GM13977 (cell line): ENCODE measurements around the gene GTPBP4.

Source experiments
- DNase-seq: peaks from one replicate; pipeline ENCODE4 v3.0.0; 2012; ENCODE audit warnings: low spot score
- in situ Hi-C: fragments of 300-500 bp; cut with MboI; formaldehyde crosslinking; loops from one replicate; pipeline ENCODE4 v1.12.0; 2022; ENCODE audit warnings: low sequenced_read_pairs, low pct_unique_long_range_greater_than_20kb, mixed read lengths, inconsistent platforms; ENCODE audit not compliant: unreplicated experiment
- TF ChIP-seq, protein P1 (sequence below): IDR thresholded peaks from 2 replicates; pipeline ENCODE4 v1.5.1; 2012; ENCODE audit warnings: mild to moderate bottlenecking, control low read depth; ENCODE audit not compliant: insufficient read depth; ENCODE audit errors: extremely low read depth, missing control alignments

GTPBP4 gene

DNA sequence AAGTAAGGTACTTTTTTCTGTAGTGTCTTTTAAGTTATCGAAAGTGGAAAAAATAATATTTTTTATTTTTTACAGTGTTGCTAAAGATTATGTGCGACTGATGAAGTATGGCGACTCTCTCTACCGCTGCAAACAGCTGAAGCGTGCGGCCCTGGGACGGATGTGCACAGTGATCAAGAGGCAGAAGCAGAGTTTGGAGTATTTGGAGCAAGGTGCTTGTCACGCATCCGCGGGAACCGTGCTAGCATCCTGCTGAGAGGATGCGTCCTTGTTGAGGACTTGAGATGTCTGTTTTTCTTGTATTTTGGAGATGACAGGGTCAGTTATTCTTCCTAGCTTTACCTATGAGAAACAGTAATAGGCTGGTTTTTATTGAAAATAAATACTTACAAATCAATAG lies 7.8 kb downstream of the GTPBP4 start:
- in situ Hi-C loops = no loop called here
- DNase-seq = no peak
- TF ChIP-seq, protein P1, sequence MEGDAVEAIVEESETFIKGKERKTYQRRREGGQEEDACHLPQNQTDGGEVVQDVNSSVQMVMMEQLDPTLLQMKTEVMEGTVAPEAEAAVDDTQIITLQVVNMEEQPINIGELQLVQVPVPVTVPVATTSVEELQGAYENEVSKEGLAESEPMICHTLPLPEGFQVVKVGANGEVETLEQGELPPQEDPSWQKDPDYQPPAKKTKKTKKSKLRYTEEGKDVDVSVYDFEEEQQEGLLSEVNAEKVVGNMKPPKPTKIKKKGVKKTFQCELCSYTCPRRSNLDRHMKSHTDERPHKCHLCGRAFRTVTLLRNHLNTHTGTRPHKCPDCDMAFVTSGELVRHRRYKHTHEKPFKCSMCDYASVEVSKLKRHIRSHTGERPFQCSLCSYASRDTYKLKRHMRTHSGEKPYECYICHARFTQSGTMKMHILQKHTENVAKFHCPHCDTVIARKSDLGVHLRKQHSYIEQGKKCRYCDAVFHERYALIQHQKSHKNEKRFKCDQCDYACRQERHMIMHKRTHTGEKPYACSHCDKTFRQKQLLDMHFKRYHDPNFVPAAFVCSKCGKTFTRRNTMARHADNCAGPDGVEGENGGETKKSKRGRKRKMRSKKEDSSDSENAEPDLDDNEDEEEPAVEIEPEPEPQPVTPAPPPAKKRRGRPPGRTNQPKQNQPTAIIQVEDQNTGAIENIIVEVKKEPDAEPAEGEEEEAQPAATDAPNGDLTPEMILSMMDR = no peak

DNA sequence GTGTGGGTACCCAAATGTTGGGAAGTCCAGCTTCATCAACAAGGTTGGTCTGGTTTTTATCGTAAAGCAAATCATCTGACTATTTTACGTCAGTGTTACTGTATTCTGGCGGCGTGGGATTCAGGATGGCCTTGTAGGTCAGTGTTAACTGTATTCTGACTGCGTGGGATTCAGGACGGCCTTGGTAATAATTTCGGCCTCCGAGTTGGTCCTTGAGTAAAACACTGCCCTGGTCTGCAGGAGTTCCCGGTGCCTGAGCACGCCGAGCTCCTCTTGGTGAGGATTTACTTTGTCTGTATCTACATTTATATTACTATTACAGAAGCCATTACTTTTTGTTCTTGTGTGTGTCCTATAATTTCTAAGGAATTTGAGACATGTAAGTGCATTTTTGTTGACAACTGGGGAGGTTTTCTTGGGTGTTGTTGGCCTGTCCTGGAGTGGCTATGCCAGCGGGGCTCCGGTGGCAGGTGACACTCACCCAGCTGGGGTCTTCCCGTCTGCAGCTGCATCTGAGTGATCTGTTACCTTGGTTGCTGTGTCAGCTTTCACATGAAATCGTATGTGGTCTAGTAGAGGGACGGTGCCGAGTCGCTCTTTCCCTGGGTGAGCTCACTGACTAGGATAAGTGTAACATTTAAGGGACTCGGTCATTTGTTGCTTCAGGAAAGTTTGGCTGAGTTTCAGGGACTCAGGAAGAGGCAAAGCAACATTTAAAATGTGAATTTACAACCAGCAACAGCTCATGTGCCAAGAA lies 9.2 kb downstream of the GTPBP4 start:
- TF ChIP-seq, protein P1 = no peak
- DNase-seq = no peak
- in situ Hi-C loops = no loop called here

GRCh38 chr10:1002425-1003006 lies 14.3 kb downstream of the GTPBP4 start:
- TF ChIP-seq, protein P1 = no peak
- in situ Hi-C loops = no loop called here
- DNase-seq = no peak

DNA sequence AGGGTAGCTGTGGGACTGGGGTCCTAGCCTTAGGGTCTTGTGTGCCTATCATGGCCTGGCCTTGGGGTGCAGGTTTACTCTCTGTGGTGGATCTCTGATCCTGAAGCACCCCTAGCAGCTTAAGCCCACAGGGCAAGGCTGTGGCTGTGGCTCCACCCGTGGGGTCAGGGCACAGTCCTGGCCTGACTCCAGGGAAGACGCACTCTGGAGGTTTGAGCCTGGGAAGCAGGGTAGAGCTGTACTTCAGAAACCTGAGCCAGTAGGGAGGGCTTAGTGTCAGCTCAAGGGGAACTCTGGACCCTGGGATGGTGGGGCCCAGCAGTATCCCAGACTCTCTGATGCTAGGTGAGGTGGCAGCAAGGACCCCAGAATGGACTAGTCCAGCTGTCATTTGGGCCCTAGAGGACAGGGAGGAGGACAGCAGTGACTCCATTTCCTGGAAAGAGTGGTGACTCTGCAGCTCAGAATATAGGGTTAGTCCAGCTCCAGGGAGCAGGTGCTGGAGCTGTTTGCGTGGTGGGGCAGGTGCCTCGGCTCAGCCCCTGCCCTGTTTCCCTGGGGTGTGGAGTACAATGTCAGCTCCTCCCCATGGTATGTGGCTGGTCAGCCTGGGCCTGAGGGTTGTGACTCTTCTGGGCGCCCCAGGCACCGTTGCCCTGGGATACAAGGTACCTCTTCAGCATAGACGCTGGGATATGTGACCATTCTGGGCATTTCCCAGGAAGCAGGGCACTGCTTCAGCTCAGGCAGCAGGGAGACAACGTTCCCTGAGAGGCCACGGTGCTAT lies 15.8 kb downstream of the GTPBP4 start:
- in situ Hi-C loops = no loop called here
- TF ChIP-seq, protein P1 = no peak
- DNase-seq = no peak

- TF ChIP-seq, protein P1 = no peak
- in situ Hi-C loops = no loop called here
- no peak for DNase-seq
These were observed 18.3 kb downstream of the GTPBP4 start for GRCh38 chr10:1006573-1006972.

GRCh38 chr10:1007583-1007982 lies 19.3 kb downstream of the GTPBP4 start:
- in situ Hi-C loops = no loop called here
- TF ChIP-seq, protein P1 = no peak
- no peak for DNase-seq
